ENCODE measurements around the gene RAP1GDS1. TPM values are rescaled to one million over a fixed set of nuclear protein-coding genes. Genes with fewer than 3 reads are reported as not detected.

RAP1GDS1 gene
- total RNA-seq, 2 donors from 2014 or later = 34.0 to 37.9 TPM

DNA sequence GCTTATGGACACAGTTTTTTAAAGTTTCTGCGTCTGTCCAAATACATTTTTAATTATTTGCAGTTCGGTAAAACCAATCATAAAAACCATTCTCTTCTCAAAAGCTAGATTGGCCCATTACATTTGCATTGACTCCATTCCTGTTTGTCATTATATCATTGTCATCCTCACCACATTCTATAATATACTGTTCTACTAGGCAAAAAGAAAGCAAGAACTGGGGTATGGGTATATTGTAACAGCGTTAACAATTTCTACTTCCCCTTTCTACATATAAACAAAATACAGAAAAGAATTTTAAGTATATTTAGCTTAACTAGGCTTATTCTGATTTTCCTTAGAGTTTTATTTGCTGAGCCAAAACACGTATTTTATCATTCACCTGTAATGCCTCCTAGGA is 91.8 kb downstream of the RAP1GDS1 start:
- Histone ChIP-seq H3K4me3 (ENCODE audit: low read length) (no peak overlapping the region), H3K4me1 (ENCODE audit: control insufficient read depth, insufficient read depth, low read length) (no peaks in the 10 kb centered on the region), H3K9ac (ENCODE audit: extremely low read depth, low read length, poor library complexity, severe bottlenecking) (no peak overlapping the region), H3K27me3 (ENCODE audit: control insufficient read depth, insufficient read depth, low read length, poor library complexity, severe bottlenecking) (no peaks in the 10 kb centered on the region), H3K36me3 (ENCODE audit: control insufficient read depth, insufficient read depth, low read length) (peaks cover 13% of the 10 kb centered on the region), H3K9me3 (ENCODE audit: control insufficient read depth, low read length) (no peaks in the 10 kb centered on the region), H3K27ac (ENCODE audit: low read depth, low read length) (no peak overlapping the region)
- TF ChIP-seq, protein P1, sequence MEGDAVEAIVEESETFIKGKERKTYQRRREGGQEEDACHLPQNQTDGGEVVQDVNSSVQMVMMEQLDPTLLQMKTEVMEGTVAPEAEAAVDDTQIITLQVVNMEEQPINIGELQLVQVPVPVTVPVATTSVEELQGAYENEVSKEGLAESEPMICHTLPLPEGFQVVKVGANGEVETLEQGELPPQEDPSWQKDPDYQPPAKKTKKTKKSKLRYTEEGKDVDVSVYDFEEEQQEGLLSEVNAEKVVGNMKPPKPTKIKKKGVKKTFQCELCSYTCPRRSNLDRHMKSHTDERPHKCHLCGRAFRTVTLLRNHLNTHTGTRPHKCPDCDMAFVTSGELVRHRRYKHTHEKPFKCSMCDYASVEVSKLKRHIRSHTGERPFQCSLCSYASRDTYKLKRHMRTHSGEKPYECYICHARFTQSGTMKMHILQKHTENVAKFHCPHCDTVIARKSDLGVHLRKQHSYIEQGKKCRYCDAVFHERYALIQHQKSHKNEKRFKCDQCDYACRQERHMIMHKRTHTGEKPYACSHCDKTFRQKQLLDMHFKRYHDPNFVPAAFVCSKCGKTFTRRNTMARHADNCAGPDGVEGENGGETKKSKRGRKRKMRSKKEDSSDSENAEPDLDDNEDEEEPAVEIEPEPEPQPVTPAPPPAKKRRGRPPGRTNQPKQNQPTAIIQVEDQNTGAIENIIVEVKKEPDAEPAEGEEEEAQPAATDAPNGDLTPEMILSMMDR (conservative IDR thresholded peaks at IDR 0.05) = no peak
- Mint-ChIP-seq H3K4me3 (no peak overlapping the region), H3K9me3 (peaks cover 8% of the 10 kb centered on the region), H3K36me3 (ENCODE audit: low read depth) (peaks cover 21% of the 10 kb centered on the region), H3K4me1 (no peaks in the 10 kb centered on the region), H3K27ac (no peak overlapping the region), H3K27me3 (ENCODE audit: insufficient read depth) (no peaks in the 10 kb centered on the region)
- WGBS, 2 experiments (ENCODE audit: insufficient coverage in 1 of 2, insufficient read length in 1 of 2) = 92 to 100% methylated on average over 2 to 4 of the region's 4 CpGs
- no peak for DNase-seq

DNA sequence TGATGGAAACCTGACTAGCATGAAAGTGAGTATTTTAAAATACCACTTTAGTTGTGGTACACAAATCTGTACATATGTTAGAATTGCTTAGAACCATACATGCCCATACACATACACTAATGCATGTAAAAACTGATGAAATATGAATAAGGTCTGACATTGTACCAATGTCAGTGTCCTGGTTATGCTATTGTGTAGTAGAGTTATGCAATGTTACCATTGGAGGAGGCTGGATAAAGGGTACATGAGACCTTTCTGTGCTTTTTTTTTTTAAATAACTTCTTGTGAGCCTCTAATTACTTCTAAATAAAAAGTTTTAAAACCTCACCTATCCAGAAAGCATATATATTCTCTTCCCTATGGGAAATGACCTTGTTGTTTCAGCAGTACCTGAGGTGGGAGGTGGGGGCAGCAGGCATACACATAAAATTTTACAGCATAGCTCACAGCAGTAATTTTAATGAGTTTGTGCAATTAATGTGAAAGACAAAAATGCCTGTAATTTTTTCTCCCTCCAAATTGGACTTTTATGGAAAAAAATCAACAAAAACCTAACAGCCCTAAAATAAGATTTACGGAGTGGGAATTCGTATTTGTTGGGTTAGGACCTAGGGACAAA is 97.6 kb downstream of the RAP1GDS1 start:
- Histone ChIP-seq H3K9me3 (ENCODE audit: control insufficient read depth, low read length) (no peaks in the 10 kb centered on the region), H3K27me3 (ENCODE audit: control insufficient read depth, insufficient read depth, low read length, poor library complexity, severe bottlenecking) (no peaks in the 10 kb centered on the region), H3K4me1 (ENCODE audit: control insufficient read depth, insufficient read depth, low read length) (no peaks in the 10 kb centered on the region), H3K4me3 (ENCODE audit: low read length) (no peak overlapping the region), H3K36me3 (ENCODE audit: control insufficient read depth, insufficient read depth, low read length) (no peaks in the 10 kb centered on the region), H3K9ac (ENCODE audit: extremely low read depth, low read length, poor library complexity, severe bottlenecking) (no peak overlapping the region), H3K27ac (ENCODE audit: low read depth, low read length) (no peak overlapping the region)
- Mint-ChIP-seq H3K9me3 (no peaks in the 10 kb centered on the region), H3K4me3 (no peak overlapping the region), H3K27me3 (ENCODE audit: insufficient read depth) (no peaks in the 10 kb centered on the region), H3K36me3 (ENCODE audit: low read depth) (peaks cover 3% of the 10 kb centered on the region), H3K4me1 (peaks cover 8% of the 10 kb centered on the region), H3K27ac (no peak overlapping the region)
- TF ChIP-seq, protein P1 (conservative IDR thresholded peaks at IDR 0.05) = peak; percentile 51
- 93% methylated on average over 2 of the region's 2 CpGs; no CpG with 5 or more reads in 1 of the 2 experiments for WGBS, 2 experiments (ENCODE audit: insufficient coverage in 1 of 2, insufficient read length in 1 of 2)
- no peak for DNase-seq

DNA sequence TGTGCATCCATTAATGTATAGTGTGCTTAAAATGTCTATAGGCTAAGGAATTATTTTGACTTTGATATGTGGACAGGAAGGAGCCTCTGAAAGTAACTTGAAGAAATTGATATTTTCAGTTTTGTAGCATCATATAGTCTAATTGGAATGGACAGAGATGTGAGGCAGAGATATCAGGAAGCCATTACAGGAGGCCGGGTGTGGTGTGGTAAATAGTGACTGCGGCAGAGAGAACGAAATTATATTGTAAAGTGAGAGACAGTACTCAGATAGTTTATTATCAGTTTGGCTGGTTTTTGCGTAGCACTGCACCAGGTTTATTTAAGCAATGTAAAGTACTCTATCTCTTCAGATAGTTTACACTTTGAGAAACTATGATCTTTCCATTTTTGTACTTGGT is 98.5 kb downstream of the RAP1GDS1 start:
- DNase-seq = no peak
- Histone ChIP-seq H3K4me3 (ENCODE audit: low read length) (no peak overlapping the region), H3K9me3 (ENCODE audit: control insufficient read depth, low read length) (no peaks in the 10 kb centered on the region), H3K9ac (ENCODE audit: extremely low read depth, low read length, poor library complexity, severe bottlenecking) (no peak overlapping the region), H3K36me3 (ENCODE audit: control insufficient read depth, insufficient read depth, low read length) (no peaks in the 10 kb centered on the region), H3K27ac (ENCODE audit: low read depth, low read length) (no peak overlapping the region), H3K4me1 (ENCODE audit: control insufficient read depth, insufficient read depth, low read length) (no peaks in the 10 kb centered on the region), H3K27me3 (ENCODE audit: control insufficient read depth, insufficient read depth, low read length, poor library complexity, severe bottlenecking) (no peaks in the 10 kb centered on the region)
- peaks cover 8% of the 10 kb centered on the region for H3K4me1 Mint-ChIP-seq
- TF ChIP-seq, protein P1 (conservative IDR thresholded peaks at IDR 0.05) = no peak
- peaks cover 9% of the 10 kb centered on the region for H3K36me3 Mint-ChIP-seq (ENCODE audit: low read depth)
- H3K27me3 Mint-ChIP-seq (ENCODE audit: insufficient read depth) = no peaks in the 10 kb centered on the region
- H3K4me3 Mint-ChIP-seq = no peak overlapping the region
- peak overlapping the region; percentile 22 for H3K27ac Mint-ChIP-seq
- H3K9me3 Mint-ChIP-seq = no peaks in the 10 kb centered on the region
- 95 to 100% methylated on average over 3 to 4 of the region's 4 CpGs for WGBS, 2 experiments (ENCODE audit: insufficient coverage in 1 of 2, insufficient read length in 1 of 2)
